SK-N-SH treated with all-trans-retinoic acid at 6 μM for 48 hours (cell line): ENCODE results near the gene ILF3.
A peak's percentile ranks its signal among the peaks of the same experiment; 100 is the strongest.

Source experiments
- ATAC-seq: fragments of 200-7000 bp; cut with Tn5 transposase; 3 replicates; pipeline ENCODE4 v1.9.1; 2020; ENCODE audit warnings: mild to moderate bottlenecking, moderate library complexity
- ARNTL ChIP-seq: fragments of 450-650 bp; formaldehyde crosslinking; IDR thresholded peaks from 2 replicates; pipeline ENCODE4 v1.5.0; 2020; ENCODE audit warnings: low read depth, mild to moderate bottlenecking, moderate library complexity, borderline replicate concordance
- BACH2 ChIP-seq: fragments of 250-450 bp; sonication (Bioruptor Pico); IDR thresholded peaks from 2 replicates; pipeline ENCODE4 v1.9.0; 2021; ENCODE audit warnings: mild to moderate bottlenecking, borderline replicate concordance
- CSDC2 ChIP-seq: fragments of 250-450 bp; sonication (Bioruptor Pico); IDR thresholded peaks from 2 replicates; pipeline ENCODE4 v1.5.0; 2020; ENCODE audit warnings: mild to moderate bottlenecking, moderate library complexity
- ESRRG ChIP-seq: fragments of 250-450 bp; sonication (Bioruptor Pico); IDR thresholded peaks from 2 replicates; pipeline ENCODE4 v1.6.1; 2021; ENCODE audit warnings: mild to moderate bottlenecking
- GLIS3 ChIP-seq: fragments of 250-450 bp; sonication (Bioruptor Pico); IDR thresholded peaks from 2 replicates; pipeline ENCODE4 v1.5.0; 2020; ENCODE audit warnings: mild to moderate bottlenecking, moderate library complexity
- ISL1 ChIP-seq: fragments of 250-450 bp; sonication (Bioruptor Pico); IDR thresholded peaks from 2 replicates; pipeline ENCODE4 v2.1.2; 2022; ENCODE audit warnings: mild to moderate bottlenecking, moderate library complexity
- OSR1 ChIP-seq: fragments of 250-450 bp; sonication (Bioruptor Pico); IDR thresholded peaks from 2 replicates; pipeline ENCODE4 v1.8.0; 2022; ENCODE audit warnings: moderate library complexity, mild to moderate bottlenecking, inconsistent platforms
- PPARA ChIP-seq: fragments of 250-450 bp; sonication (Bioruptor Pico); IDR thresholded peaks from 2 replicates; pipeline ENCODE4 v1.5.0; 2020; ENCODE audit warnings: mild to moderate bottlenecking, borderline replicate concordance
- RARB ChIP-seq: fragments of 250-450 bp; sonication (Bioruptor Pico); IDR thresholded peaks from 2 replicates; pipeline ENCODE4 v1.8.0; 2021; ENCODE audit warnings: mild to moderate bottlenecking, moderate library complexity
- SNAI2 ChIP-seq: fragments of 250-450 bp; sonication (Bioruptor Pico); IDR thresholded peaks from 2 replicates; pipeline ENCODE4 v1.5.0; 2020; ENCODE audit warnings: mild to moderate bottlenecking, moderate library complexity
- TCF4 ChIP-seq: fragments of 250-450 bp; sonication (Bioruptor Pico); IDR thresholded peaks from 2 replicates; pipeline ENCODE4 v1.8.0; 2021; ENCODE audit warnings: mild to moderate bottlenecking, moderate library complexity, borderline replicate concordance
- TOX ChIP-seq: fragments of 250-450 bp; sonication (Bioruptor Pico); IDR thresholded peaks from 2 replicates; pipeline ENCODE4 v1.8.0; 2021; ENCODE audit warnings: mild to moderate bottlenecking, moderate library complexity, borderline replicate concordance
- TSHZ2 ChIP-seq: fragments of 250-450 bp; sonication (Bioruptor Pico); IDR thresholded peaks from 2 replicates; pipeline ENCODE4 v1.5.0; 2020; ENCODE audit warnings: mild to moderate bottlenecking, moderate library complexity
- ZC3H10 ChIP-seq: fragments of 250-450 bp; sonication (Bioruptor Pico); IDR thresholded peaks from 2 replicates; pipeline ENCODE4 v1.5.1; 2021; ENCODE audit warnings: mild to moderate bottlenecking, moderate library complexity
- ZFP3 ChIP-seq: fragments of 250-450 bp; sonication (Bioruptor Pico); IDR thresholded peaks from 2 replicates; pipeline ENCODE4 v1.5.0; 2020; ENCODE audit warnings: mild to moderate bottlenecking, moderate library complexity
- ZFP30 ChIP-seq: fragments of 450-650 bp; formaldehyde crosslinking; IDR thresholded peaks from 2 replicates; pipeline ENCODE4 v1.5.0; 2022; ENCODE audit warnings: mild to moderate bottlenecking, moderate library complexity
- ZNF565 ChIP-seq: fragments of 450-650 bp; formaldehyde crosslinking; conservative IDR thresholded peaks from 2 replicates; pipeline ENCODE4 v1.5.0; 2020; ENCODE audit warnings: low read depth, mild to moderate bottlenecking, moderate library complexity
- ZNF70 ChIP-seq: fragments of 450-650 bp; formaldehyde crosslinking; IDR thresholded peaks from 2 replicates; pipeline ENCODE4 v1.5.0; 2020; ENCODE audit warnings: mild to moderate bottlenecking, moderate library complexity
- ZNF8 ChIP-seq: fragments of 450-650 bp; formaldehyde crosslinking; IDR thresholded peaks from 2 replicates; pipeline ENCODE4 v1.5.0; 2020; ENCODE audit warnings: mild to moderate bottlenecking, moderate library complexity
- TF ChIP-seq, protein P1 (sequence below): fragments of 250-450 bp; sonication (Bioruptor Pico); IDR thresholded peaks from 2 replicates; pipeline ENCODE4 v1.5.1; 2021; ENCODE audit warnings: mild to moderate bottlenecking, moderate library complexity
- TF ChIP-seq, protein P2 (sequence below): fragments of 250-450 bp; sonication (Bioruptor Pico); IDR thresholded peaks from 2 replicates; pipeline ENCODE4 v1.5.1; 2020; ENCODE audit warnings: low read depth, mild to moderate bottlenecking, moderate library complexity
- TF ChIP-seq, protein P3 (sequence below): fragments of 250-450 bp; sonication (Bioruptor Pico); IDR thresholded peaks from 2 replicates; pipeline ENCODE4 v1.8.0; 2020; ENCODE audit warnings: mild to moderate bottlenecking, moderate library complexity, borderline replicate concordance

The ILF3 gene

GRCh38 chr19:10617409-10618121 lies 36.6 kb upstream of the ILF3 start:
- no peak for TF ChIP-seq ZC3H10 (CRISPR knock-in tag)
- TF ChIP-seq, all 23 proteins: peak for 0
- peak; percentile 94 for ATAC-seq

GRCh38 chr19:10618846-10619245 lies 35.3 kb upstream of the ILF3 start:
- ATAC-seq: no peak
- TF ChIP-seq PPARA (CRISPR knock-in tag): no peak

GRCh38 chr19:10620786-10621185 lies 33.4 kb upstream of the ILF3 start:
- no peak for ATAC-seq
- TF ChIP-seq ESRRG: no peak

DNA sequence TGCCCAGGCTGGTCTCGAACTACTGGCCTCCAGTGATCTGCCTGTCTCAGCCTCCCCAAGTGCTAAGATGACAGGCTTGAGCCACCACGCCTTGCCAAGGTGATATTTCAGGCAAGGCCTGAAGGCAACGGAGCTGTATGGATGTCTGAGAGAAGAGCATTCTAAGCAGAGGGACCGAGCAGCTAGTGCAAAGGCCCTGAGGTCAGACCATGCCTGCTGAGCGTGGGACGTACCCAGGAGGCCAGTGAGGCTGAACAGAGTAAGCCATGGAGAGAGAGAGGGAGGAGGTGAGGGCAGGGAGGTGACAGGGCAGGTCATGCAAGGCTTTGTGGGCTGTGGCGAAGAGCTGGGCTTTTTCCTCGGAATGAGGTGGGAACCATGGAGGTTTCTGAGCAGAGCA lies 32.2 kb upstream of the ILF3 start:
- no peak for ATAC-seq
- no peak for TF ChIP-seq ISL1 (CRISPR knock-in tag)

DNA sequence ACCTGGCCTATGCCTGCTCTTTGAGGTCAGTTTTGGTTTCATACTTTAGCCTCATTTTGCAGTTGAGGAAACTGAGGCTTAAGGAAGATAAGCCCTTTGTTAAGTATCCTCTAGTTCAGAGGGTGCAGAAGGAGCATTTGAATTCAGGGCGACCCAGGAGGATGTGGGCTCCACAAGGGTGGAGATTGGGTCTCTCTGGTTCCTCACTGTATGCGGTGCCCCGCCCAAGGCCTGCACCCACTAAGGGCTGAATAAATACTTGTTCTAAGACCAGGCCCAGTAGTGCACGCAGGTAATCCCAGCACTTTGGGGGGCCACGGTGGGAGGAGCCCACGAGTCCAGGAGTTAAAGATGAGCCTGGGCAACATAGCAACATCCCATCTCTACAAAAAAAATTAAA lies 29.6 kb upstream of the ILF3 start:
- TF ChIP-seq BACH2 (CRISPR knock-in tag) (no peak), TSHZ2 (CRISPR knock-in tag) (no peak)
- ATAC-seq: no peak

GRCh38 chr19:10625003-10625761 lies 29.0 kb upstream of the ILF3 start, which contains the start of gene SLC44A2:
TSS of gene SLC44A2 (plus strand) at chr19:10625553. CDS start at chr19:10625634, 81 bp downstream.
- peak; percentile 99 for ATAC-seq
- no peak for TF ChIP-seq PPARA (CRISPR knock-in tag)
- TF ChIP-seq TSHZ2 (CRISPR knock-in tag): no peak
- no peak for TF ChIP-seq ZFP30
- TF ChIP-seq, protein P1, sequence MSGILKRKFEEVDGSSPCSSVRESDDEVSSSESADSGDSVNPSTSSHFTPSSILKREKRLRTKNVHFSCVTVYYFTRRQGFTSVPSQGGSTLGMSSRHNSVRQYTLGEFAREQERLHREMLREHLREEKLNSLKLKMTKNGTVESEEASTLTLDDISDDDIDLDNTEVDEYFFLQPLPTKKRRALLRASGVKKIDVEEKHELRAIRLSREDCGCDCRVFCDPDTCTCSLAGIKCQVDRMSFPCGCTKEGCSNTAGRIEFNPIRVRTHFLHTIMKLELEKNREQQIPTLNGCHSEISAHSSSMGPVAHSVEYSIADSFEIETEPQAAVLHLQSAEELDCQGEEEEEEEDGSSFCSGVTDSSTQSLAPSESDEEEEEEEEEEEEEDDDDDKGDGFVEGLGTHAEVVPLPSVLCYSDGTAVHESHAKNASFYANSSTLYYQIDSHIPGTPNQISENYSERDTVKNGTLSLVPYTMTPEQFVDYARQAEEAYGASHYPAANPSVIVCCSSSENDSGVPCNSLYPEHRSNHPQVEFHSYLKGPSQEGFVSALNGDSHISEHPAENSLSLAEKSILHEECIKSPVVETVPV: no peak
- TF ChIP-seq TCF4 (CRISPR knock-in tag): no peak
- TF ChIP-seq ZFP3: no peak
- TF ChIP-seq RARB: no peak
- TF ChIP-seq TOX (CRISPR knock-in tag): no peak
- TF ChIP-seq ZNF8: no peak
- no peak for TF ChIP-seq SNAI2 (CRISPR knock-in tag)
- TF ChIP-seq, protein P2, sequence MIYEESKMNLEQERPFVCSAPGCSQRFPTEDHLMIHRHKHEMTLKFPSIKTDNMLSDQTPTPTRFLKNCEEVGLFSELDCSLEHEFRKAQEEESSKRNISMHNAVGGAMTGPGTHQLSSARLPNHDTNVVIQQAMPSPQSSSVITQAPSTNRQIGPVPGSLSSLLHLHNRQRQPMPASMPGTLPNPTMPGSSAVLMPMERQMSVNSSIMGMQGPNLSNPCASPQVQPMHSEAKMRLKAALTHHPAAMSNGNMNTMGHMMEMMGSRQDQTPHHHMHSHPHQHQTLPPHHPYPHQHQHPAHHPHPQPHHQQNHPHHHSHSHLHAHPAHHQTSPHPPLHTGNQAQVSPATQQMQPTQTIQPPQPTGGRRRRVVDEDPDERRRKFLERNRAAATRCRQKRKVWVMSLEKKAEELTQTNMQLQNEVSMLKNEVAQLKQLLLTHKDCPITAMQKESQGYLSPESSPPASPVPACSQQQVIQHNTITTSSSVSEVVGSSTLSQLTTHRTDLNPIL: no peak
- TF ChIP-seq OSR1 (CRISPR knock-in tag): no peak
- TF ChIP-seq ESRRG: no peak
- TF ChIP-seq ZNF565 (CRISPR knock-in tag): no peak
- TF ChIP-seq BACH2 (CRISPR knock-in tag): no peak
- no peak for TF ChIP-seq GLIS3 (CRISPR knock-in tag)
- TF ChIP-seq ARNTL (CRISPR knock-in tag): no peak
- TF ChIP-seq, protein P3, sequence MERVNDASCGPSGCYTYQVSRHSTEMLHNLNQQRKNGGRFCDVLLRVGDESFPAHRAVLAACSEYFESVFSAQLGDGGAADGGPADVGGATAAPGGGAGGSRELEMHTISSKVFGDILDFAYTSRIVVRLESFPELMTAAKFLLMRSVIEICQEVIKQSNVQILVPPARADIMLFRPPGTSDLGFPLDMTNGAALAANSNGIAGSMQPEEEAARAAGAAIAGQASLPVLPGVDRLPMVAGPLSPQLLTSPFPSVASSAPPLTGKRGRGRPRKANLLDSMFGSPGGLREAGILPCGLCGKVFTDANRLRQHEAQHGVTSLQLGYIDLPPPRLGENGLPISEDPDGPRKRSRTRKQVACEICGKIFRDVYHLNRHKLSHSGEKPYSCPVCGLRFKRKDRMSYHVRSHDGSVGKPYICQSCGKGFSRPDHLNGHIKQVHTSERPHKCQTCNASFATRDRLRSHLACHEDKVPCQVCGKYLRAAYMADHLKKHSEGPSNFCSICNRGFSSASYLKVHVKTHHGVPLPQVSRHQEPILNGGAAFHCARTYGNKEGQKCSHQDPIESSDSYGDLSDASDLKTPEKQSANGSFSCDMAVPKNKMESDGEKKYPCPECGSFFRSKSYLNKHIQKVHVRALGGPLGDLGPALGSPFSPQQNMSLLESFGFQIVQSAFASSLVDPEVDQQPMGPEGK (CRISPR knock-in tag): no peak; the same call in 1 of the 2 replicates
- no peak for TF ChIP-seq ZNF70
- TF ChIP-seq CSDC2 (CRISPR knock-in tag): no peak
